Renal cortical epithelial cell (primary cell): ENCODE measurements around the gene GJB4. TPM values are rescaled to one million over a fixed set of nuclear protein-coding genes. Genes with fewer than 3 reads are reported as not detected.
A peak's percentile ranks its signal among the peaks of the same experiment; 100 is the strongest.

ENCODE experiments used
- DNase-seq: peaks from one replicate; pipeline ENCODE4 v3.0.0-alpha.2; 2011; ENCODE audit warnings: low read depth
- total RNA-seq: library from RNA; depleted of rRNA; stranded (reverse); fragments of >200 nt; gene quantifications from 2 replicates; pipeline ENCODE4 v1.2.3, GENCODE V29; 2014

Gene GJB4
- total RNA-seq, 1 donor from 2014 or later = 15.5 TPM

DNA sequence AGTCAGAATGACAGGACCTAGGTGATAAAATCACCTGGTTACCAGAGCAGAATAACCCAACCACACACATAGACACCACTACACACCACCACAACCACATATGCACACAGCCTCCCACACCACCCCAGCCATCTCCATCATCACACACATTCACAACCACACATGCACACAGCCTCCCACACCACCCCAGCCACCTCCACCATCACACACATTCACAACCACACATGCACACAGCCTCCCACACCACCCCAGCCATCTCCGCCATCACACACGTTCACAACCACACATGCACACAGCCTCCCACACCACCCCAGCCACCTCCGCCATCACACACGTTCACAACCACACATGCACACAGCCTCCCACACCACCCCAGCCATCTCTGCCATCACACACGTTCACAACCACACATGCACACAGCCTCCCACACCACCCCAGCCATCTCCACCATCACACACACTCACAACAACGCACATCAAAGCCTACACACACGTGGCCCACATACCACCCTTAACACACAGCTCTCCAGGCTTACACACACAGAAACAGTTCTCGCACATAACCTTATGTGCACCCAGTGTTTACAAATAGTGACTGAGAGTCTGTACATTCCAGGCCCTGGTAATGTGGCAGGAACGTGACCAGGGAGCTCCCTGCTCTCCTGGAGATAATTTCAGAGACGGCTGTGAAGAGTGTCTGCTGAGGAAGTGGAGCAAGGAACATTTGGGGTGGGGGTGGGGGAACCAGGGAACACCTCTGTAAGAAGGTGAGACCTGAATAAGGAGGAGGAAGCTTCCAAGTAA, 18.2 kb downstream of the GJB4 start:
- DNase-seq = no peak

DNA sequence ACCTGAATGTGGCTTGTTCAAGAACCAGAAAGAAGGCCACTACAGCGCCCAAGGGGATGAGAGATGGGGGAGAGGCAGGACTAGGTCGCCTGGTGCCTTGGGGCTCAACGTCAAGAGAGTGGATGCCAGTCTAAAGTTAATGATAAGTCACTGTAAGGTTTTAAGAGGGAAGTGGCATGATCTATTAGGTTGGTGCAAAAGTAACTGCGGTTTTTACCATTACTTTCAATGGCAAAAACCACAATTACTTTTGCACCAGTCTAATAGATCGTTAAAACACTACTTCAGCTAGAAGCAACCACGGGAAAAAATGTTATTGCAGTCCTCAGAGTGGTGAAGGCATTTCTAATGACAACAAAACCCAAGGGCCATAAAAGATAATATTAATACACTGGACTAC, 18.8 kb downstream of the GJB4 start:
- no peak for DNase-seq

- no peak for DNase-seq
Measured at GRCh38 chr1:34779005-34779404, 19.5 kb downstream of the GJB4 start.

GRCh38 chr1:34779526-34779925, 20.0 kb downstream of the GJB4 start:
- peak; percentile 68 for DNase-seq

DNA sequence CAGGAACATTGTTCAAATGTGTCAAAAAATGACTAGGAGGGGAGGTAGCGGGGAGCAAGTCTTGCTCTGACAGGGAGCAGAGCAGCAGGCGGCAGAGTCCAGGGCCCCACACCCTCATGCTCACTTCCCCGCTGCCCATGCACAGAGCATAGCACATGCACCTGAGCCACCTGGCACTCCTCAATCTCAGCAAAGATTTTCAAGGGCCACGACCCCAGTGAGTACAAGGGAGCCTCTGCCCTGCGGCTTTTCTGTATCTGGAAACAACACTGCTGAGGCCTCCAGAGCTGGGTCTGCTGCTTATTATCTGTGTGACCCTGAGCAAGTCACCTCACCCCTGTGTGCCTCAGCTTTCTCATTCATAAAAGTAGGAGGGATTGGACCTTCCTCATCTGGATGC, 20.4 kb downstream of the GJB4 start:
- DNase-seq = no peak

- no peak for DNase-seq
Measured at GRCh38 chr1:34780528-34780927, 21.0 kb downstream of the GJB4 start.

DNA sequence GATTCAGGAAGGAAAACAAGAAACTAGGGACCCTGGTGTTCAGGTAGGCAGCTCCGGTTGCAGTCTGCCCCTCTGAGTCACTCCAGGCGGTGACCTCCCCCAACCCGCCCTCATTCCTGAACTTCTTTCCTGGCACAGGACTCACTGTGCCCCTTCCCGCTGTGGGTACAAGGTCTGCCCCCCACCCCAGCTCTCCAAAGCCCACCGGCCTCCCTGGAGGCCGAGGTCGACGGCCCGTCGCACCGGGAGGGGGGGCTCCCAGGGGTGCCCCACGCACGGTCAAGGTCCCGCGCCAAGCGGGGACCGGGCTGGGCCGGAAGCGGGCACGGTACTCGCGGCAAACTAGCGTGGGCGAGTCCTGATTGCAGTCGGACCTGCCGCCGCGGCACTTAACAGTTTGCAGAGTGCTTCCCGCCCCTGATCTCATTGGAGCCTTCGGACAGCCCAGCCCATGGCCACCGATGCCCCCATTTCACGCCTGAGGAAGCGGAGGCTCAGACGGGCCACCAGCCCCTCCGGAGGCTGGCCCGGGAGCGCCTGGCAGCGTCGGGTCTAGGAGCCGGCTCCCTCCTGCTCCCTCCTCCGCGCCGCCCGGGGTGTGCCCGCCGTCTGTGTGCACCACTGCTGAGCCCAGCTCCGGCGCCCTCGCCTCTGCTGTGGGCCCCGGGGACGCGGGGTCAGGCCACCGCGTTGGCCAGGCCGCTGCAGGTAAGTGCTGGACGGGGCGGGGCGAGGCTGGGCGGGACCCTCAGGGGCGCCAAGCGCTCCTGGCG, 21.7 kb downstream of the GJB4 start, which contains the start of gene GJB3:
Gene GJB3, plus strand, starts transcription at position 144 of the 773 bp plus-strand sequence. CDS start 3,549 bp downstream, outside the sequence.
- peak; percentile 27 for DNase-seq

- DNase-seq = no peak
Measured at GRCh38 chr1:34781844-34782391, 22.4 kb downstream of the GJB4 start.

- no peak for DNase-seq
Measured at GRCh38 chr1:34784751-34785221, 25.2 kb downstream of the GJB4 start.

DNA sequence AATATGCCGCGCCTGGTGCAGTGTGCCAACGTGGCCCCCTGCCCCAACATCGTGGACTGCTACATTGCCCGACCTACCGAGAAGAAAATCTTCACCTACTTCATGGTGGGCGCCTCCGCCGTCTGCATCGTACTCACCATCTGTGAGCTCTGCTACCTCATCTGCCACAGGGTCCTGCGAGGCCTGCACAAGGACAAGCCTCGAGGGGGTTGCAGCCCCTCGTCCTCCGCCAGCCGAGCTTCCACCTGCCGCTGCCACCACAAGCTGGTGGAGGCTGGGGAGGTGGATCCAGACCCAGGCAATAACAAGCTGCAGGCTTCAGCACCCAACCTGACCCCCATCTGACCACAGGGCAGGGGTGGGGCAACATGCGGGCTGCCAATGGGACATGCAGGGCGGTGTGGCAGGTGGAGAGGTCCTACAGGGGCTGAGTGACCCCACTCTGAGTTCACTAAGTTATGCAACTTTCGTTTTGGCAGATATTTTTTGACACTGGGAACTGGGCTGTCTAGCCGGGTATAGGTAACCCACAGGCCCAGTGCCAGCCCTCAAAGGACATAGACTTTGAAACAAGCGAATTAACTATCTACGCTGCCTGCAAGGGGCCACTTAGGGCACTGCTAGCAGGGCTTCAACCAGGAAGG, 25.8 kb downstream of the GJB4 start:
- DNase-seq = no peak

DNA sequence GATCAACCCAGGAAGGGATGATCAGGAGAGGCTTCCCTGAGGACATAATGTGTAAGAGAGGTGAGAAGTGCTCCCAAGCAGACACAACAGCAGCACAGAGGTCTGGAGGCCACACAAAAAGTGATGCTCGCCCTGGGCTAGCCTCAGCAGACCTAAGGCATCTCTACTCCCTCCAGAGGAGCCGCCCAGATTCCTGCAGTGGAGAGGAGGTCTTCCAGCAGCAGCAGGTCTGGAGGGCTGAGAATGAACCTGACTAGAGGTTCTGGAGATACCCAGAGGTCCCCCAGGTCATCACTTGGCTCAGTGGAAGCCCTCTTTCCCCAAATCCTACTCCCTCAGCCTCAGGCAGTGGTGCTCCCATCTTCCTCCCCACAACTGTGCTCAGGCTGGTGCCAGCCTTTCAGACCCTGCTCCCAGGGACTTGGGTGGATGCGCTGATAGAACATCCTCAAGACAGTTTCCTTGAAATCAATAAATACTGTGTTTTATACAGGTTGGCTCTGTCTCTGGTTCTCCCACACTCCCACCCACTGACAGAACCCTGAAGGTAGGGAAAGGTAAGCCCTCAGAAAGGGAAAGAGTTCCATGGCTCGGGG, 26.4 kb downstream of the GJB4 start:
- no peak for DNase-seq

DNA sequence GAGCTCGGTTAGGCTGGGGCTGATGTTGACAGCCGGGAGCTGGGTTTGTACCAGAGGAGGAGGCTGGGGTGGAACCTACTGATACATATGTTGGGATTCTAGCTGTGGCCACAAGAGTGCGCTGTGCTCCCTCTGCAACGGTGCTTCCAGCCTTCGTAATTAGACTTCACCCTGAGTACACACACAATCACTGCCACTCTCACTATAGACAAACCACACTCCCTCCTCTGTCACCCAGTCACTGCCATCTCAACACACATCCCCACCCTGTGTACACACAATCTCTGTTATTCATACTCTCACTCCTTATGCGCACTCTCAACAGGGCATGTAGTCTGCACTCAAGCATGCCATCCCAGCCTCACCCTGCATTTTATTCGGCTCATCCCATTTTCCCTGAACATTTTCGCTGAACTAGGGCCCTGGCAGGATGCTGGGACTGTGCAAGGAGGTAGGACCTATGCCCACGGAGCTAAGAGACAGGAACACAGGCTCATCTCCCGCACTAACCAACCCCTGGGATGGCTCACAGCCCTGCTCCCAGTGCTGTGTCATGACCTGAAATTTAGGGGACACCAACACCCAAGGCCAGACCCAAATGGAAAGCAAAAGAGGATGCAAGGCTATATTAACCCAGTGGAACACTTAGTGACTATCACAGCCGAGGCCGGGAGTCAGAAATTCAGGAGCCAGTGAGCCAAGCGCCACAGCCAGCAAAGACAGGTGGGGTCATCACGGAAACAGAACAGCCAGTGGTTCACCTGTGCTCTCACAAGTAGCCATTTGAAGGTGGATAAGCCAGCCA, 27.2 kb downstream of the GJB4 start:
- peak; percentile 59 for DNase-seq

- no peak for DNase-seq
Measured at GRCh38 chr1:34787461-34788420, 28.2 kb downstream of the GJB4 start.

GRCh38 chr1:34790985-34791384, 31.4 kb downstream of the GJB4 start:
- DNase-seq = no peak

DNA sequence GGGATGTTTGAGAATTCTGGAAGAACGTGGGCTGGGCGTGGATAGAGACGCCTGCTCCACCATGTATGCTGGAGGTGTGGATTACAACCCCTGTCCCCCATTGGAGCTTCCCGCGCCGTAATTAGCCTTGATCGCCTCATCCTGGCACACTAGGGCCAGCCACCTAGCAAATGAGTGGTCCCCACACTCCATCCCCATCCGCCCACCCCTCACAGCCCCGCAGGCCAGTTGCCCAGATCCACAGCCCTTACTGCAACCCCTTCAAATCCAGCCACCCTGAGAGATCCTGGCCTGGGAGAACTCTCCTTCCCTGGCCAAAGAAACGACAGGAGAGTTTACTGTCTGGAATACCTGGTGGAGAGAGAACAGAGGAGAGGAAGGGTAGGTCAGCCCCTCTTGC, 32.9 kb downstream of the GJB4 start:
- DNase-seq = no peak

GRCh38 chr1:34792868-34793727, 33.6 kb downstream of the GJB4 start, which contains the start of gene GJA4:
Gene GJA4 (plus strand): TSS chr1:34792999. CDS start chr1:34794214, 1,215 bp downstream.
- DNase-seq = no peak

DNA sequence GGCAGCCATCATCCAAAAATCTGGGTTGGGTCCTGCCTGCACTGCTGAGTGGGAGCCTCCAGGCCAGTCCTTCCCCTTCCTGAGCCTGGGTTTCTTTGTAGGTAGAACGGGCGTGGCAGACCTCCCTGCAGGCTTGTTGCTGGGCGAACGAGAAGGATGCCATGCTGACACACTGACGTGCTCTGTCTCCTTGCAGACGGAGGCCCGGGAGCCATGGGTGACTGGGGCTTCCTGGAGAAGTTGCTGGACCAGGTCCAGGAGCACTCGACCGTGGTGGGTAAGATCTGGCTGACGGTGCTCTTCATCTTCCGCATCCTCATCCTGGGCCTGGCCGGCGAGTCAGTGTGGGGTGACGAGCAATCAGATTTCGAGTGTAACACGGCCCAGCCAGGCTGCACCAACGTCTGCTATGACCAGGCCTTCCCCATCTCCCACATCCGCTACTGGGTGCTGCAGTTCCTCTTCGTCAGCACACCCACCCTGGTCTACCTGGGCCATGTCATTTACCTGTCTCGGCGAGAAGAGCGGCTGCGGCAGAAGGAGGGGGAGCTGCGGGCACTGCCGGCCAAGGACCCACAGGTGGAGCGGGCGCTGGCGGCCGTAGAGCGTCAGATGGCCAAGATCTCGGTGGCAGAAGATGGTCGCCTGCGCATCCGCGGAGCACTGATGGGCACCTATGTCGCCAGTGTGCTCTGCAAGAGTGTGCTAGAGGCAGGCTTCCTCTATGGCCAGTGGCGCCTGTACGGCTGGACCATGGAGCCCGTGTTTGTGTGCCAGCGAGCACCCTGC, 34.7 kb downstream of the GJB4 start:
- peak; percentile 31 for DNase-seq

- no peak for DNase-seq
Measured at GRCh38 chr1:34794790-34795180, 35.2 kb downstream of the GJB4 start.
